HG02642 (cell line): Measurements from ENCODE around the gene STK33.

Source experiments
- ATAC-seq: cut with Tn5 transposase; IDR thresholded peaks from one replicate; pipeline ENCODE4 v1.9.1; 2021; ENCODE audit warnings: mild to moderate bottlenecking; ENCODE audit not compliant: unreplicated experiment, poor library complexity

The STK33 gene

DNA sequence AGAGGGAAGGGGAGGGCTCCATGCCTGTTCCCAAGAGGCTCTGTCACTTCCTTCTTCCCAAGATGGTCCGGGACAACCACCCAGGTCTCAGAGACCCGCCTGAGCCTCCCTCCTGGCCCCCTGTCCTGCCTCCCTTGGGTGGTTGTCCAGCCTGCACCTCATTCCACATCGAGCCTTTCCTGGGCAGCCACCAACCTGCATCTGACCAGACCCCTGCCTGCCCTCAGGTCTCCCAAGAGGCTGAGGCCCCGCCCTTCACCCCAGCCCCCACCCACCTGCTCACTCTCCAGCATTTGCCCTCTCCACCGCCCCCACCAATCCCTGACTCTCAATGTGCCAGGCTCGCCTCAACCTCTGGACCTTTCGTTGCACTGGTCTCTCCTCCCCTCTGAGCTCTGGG lies 232.8 kb downstream of the STK33 start:
- ATAC-seq: no peak

DNA sequence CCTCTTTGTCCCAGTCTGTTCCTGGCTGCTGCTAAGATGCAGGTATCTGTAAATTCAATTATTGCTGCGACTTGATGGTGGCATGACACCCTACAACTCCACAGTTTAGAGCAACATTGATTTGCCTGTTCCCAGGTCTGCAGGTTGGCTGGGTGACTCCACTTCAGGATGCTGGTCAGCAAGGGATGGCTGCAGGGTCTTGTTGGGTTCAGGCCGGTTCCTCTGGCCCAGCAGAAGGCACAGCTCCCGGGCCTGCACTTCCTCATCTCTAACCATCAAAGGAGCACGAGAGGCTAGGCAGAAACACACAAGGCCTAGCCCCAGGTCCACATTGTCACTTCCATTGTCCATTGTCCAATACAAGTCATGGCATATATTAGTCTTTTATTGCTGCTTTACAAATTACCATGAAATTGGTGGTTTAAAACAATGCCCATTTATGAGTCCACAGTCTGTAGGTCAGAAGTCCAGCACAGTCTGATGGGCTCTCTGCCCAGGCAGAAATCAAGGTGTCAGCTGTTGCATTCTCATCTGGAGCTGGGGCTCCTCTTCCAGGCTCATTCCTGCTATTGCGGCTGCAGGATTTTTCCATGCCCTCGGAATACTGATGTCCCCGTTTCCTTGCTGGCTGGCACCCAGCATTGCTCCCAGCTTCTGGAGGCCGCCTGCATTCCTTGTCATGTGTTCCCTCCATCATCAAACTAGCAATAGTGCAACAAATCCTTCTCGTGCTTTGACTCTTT lies 233.8 kb downstream of the STK33 start:
- no peak for ATAC-seq

DNA sequence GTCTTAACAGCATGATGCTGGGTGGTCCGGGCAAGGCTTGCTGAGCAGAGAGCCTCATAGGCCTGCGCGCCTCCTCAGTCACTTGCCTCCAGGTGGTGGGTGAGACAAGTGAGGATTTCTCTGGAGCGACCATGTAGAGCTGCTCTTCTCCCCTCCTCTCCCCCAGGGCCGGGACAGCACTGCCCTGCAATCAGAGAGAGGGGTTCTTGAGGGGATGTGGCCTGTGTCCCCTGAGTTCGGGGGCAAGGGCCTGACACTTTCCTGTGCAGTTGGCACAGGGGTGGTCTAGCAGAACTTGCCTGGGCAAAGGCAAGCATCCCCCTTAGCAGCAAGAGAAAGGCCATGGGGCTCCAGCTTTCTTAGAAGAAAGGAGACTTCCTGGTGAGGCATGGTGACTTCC lies 234.5 kb downstream of the STK33 start:
- no peak for ATAC-seq

DNA sequence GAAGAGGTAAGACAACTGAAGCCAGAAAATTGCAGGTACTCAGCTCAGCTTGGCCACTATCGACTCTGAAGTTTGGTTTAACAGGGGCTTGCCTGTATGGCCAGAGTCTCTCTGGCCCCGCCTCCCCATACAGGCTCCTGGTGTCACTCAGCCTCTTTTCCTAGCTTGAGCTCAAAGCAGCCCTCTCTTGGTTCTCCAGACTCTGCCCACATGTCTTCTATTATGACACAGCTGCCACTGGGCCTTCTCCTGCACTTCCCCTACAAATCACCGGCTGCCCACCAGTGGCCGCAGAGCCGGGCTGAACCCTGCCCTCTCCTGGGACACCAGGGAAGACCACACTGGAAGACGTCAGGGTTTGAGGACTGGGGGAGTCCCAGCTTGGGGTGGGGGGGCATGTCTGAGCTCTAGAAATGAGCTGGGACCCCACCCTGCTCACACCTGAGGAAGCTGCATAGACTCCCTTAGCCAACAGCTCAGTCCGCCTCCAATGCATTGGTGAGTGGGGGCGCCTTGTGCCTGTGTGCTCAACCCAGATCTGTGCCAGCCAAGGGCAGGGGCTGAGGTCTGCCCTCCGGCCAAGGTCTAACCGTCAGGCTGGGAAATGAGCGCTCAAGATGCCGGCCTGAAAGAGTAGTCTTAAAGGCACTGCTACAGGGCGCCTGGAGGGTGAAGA lies 236.0 kb downstream of the STK33 start:
- ATAC-seq: no peak

DNA sequence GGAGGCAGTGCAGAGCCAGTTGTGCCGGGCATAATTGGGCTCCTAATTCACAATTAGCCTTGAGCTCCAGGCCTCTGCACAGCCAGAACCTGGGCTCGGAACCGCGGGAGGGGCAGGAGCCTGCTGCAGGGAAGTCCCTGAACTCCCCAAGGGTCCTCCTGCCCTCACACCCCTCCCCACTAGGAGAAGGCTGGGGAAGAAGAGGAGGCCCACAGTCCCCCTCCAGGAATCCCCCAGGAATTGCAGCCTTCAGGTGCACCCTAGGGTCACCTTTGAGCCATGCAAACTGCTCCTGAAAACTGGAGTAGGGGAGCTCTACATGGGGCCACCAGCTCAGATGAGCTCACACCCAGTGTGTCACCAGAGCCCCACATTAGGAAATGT lies 236.5 kb downstream of the STK33 start:
- ATAC-seq: no peak

DNA sequence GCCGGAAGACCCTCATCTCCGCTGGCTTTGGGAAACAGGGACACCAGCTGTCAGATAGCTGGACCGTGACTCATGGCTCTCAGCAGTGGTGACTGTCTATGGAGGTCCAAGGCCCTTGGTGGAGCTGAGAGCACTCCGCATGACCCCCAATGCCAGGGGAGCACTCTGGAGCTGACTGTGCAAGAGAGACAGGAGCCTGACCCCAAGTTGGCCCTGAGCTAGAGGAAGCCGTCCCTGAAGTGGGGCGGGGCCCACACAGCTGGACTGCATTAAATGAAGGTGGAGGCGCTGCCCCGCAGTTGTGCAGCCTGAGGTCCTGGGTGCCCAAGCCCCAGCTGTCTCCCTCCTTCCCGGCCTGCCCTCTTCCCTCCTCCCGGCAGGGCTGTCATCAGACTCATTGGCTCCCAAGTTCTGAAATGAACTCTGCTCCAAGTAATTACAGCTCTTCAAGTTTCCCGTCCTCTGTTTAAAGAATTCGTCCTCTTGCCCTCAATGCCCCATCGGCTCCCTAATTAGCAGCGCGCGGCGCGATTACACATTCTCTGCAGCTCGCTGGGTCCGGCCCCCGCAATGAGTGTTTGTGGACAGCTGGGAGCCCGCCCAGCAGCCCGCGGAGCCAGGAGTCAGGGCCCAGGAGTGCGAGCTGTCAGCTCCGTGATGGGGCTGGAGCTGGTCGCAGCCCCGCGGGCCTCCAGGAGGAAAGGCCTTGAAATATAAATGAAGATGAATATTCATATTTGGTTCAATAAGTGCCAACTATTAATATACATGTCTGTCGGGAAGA lies 237.1 kb downstream of the STK33 start:
- ATAC-seq: no peak

DNA sequence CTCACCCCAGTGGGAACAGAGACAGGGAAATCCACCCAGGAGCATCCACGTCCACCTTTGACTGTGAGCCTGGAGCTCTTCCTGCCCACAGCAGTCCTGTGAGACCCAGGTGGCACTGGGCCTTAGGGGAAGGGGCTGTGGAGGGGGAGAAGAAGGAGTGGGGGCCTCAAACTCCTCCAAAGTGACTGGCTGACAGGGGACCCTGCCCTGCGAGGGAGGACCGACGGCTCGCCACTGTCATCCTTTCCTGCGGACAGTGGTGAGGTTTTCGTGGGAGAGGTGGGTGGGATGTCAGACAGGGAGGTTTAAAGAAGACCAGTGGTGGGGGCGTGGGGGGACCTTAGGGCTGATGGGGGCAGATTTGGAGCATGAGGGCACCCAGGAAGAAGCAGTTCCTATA lies 237.8 kb downstream of the STK33 start:
- no peak for ATAC-seq

DNA sequence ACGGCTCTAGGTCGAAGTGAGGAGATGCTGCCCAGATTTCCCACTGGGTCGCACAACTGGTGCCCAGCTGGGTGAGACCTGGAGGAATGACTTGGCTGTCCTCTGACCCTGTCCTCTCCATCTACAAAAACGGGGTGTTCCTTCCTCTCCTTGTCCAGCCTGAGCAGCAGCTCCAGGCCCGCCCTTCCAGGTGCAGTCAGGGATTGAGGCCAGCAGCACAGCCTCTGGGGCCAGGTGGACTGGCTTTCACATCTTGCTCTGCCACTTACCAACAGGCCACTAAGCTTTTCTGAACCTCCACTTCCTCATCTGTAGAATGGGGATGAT lies 238.6 kb downstream of the STK33 start:
- no peak for ATAC-seq

DNA sequence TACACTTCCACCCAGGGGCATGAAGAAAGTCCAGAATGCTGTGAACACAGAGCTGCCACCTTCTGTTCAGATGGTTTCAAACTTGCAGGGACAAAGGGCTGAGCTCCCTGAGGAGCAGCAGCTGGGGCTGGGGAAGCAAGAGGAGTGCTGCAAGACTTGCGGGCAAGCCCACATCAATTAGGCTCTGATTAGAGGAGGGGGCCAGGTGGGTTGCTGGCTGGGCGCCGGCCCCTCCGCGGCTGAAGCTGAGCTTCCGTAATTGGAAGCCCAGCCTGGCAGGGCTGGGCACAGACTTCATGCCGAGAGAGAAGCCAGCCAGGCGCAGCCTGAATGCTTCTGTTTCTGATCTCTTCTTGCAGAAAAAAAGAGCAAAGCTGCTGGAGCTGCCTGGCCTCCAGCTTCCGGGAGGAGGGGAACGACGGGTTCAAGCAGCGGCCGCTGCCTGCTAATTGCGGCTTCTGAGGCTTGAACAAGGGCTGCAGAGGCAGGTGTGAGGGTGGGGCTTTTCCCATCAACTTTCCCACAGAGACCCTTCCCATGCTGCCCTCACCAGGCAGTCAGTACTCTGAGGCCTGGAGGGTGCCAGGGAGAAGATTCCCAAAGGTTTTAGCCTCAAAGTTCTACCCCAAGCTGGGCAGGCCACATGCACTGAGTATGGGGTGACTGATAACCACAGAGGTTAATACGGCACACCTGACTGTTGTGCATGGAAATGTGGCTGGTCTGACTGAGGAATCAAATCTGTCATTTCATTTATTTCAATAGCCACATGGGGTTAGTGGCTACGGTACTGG lies 239.2 kb downstream of the STK33 start:
- ATAC-seq: no peak

DNA sequence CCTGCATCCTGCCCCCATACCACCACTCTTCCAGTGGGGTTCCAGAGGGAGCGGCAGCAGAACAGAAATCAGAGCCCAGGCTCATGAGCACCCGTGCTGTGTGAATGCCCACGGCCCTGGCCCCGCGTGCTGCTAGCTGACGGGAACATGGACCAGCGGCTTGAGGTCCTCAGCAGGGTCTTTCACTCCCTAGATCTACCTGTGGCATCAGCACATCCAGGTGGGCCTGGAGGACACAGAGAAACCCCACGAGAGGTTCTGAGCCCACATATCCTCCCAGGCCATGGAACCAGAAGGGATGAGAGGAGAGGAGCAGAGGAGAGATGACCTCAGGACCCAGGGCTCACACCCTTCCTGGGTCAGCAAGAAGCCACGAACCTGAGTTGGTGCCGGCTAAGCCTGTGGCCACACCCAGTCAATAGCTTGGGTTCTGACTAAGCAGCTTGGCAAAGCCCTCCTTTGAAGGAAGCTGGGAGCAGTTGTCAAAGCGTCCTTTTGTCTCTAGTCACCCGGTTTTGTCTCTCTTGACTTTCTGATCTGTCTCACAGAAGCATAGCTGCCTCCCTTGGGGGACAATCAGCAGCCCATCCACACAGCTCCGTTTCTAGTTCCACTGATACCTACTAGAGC lies 241.0 kb downstream of the STK33 start:
- no peak for ATAC-seq

DNA sequence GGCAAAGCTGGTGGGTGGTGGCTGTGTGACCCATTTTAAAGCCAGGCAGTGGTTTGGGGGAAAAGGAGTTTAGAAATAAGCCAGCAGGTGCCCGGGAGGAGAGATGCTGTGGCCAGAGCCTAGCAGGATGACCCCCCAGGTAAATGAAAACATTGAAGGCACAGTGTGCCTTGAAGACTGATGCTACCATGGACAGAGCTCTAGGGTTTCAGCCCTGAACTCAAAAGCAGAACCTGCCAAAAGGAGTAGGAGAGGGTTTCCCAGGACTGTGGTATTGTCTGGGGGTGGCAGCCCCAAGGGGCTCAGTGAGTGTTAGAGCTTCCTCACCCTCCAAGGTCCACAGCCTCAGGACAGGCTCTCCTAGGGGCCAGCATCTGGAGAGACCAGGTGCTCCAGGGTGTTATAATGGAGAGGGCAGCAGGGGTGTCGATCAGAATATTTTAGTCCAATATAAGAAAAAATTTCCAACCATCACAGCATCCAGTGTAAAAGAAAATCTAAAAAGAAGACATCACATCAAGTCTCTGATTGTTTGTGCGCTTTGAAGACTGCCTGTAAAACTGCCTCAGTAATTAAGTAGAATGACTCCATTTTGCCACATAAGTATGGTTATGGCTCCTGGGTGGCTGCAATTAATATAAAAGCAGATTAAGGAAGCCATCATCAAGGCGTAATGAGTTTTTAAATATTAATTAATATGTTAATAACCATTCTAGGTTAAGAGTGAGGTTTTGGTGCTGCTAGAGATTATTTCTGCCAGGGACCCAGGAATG lies 241.7 kb downstream of the STK33 start:
- ATAC-seq: no peak

DNA sequence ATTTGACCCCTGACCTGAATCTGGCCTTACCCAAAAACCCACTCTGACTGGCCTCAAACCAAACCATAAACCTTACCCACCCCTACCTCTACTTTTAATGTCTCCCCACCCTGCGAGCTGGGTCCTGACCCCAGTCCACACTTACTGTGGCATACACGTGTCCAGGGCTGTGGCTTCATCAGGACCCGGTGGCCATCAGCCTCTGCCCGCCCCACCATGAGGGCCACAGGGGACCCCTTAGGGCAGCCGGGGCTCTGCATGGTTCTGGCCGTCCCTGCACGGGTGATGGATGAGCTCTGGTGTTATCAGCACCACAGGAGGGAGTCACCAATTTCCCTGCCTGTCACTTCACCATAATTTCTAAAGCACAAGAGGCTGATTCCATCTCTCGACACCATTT lies 242.8 kb downstream of the STK33 start:
- no peak for ATAC-seq

DNA sequence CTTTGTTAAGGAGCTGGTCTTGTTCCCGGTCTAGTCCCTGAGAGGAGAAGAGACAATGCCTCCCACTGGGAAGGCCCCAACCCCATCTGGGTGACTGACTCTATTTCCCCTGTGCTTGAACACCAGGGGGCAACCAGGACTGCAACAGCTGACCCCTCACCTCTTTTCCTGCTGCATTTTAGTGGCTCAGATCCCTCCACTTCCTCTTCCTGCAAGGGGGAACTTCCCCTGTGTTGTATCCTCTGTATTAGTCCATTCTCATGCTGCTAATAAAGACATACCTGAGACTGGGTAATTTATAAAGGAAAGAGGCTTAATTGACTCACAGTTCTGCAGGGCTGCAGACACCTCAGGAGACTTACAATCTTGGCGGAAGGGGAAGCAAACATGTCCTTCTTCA lies 246.1 kb downstream of the STK33 start:
- ATAC-seq: no peak

DNA sequence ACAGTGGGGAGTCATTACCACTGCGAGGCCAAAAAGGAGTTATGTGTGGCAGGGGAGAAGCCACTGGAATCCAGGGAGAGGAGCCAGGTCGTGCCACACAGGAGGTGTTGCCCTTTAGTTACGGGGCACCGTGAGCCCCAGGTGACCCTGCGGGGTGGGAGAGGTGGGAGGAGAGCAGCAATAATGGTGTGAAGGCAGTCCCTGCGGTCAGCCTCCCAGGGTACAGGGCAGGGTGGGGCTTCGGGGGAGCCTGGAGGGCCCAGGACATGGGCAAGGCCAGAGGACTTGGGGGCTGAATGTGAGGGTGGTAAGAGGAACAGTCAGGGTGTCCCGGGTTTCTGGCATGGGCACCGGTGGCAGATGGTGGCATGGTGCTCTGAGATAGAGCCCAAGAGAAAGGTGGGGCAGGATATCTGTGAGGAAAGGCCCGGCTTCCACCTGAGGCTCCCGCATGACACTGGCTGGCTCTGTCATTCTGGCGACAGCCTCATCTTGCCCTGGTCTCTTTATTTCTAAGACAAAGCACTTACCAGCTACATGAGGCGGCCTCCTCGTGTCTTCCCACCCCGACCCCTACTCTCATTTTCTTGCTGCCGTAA lies 247.8 kb downstream of the STK33 start:
- ATAC-seq: no peak

DNA sequence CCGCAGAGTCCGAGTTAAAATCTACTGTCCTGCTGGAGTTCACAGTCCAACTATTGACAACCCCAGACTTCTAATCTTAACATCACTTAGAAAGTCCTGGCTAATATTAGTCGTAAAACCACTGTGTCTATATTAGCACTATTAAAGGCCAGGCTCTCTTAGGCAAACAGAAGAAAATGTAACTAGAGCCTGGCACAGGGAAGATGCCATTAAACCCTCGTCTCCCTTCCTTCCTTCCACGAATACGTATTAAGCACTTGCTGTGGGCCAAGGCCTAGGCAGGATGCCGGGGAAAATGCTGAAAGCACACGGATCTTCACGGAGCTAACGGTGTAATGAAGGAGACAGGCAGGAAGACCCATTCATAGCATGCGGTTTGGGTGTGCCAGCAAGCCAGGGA lies 248.8 kb downstream of the STK33 start:
- no peak for ATAC-seq

DNA sequence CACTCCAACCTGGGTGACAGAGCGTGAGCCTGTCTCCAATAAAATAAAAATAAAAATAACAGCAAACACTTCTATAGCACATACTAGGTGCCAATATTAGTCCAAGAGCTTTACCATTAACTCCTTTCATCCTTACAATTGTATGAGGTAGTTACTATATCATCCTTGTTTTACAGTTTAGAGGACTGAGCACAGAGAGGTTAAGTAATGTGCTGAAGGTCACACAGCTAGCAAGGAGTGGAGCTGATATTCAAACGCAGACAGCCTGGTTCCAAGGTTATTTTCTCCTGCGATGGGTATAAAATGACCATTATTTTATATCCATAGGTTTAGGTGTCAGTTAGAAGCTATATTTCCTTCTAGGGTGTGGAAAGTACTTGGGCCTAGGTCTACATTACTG lies 249.7 kb downstream of the STK33 start:
- no peak for ATAC-seq

DNA sequence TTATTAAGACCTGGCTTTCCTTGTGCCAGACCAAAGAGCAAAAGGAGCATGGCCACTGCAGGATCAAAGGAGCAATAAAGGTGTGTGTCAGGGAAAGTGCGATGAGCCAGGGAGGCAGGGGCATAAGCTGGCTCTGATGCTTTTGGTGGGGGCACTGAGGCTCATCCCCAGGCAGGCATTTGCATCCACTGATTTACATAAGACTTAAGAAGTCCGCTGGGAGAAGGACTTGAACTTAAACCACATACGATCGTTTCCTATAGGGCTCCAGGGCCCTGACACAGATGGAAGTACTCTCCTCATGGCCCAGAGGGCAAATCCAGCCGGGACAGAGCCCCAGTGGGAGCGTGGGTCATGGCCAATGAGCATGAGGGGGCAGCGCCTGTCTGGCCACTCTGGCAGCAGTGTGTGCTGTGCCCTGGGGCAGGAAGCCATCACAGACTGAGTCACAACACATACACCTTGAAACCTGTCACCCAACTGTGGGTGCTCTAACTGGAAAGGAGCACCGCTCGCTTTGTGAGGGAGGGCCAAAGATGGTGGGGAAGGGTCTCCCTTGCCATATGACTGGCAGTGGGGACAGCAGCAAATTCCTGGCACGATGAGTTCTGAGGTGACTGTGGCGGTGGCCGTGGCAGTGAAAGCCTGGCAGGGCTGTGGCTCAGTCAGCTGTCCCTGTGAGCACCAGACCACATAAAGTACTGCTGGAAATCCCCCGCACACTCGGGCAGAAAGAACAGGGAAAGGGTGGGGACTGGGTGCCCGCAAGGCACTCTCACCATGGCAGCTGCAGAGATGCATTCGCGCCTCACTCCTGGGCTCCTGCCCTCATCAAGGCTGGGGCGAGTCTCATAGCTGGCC lies 251.0 kb downstream of the STK33 start:
- ATAC-seq: peak; percentile 88

DNA sequence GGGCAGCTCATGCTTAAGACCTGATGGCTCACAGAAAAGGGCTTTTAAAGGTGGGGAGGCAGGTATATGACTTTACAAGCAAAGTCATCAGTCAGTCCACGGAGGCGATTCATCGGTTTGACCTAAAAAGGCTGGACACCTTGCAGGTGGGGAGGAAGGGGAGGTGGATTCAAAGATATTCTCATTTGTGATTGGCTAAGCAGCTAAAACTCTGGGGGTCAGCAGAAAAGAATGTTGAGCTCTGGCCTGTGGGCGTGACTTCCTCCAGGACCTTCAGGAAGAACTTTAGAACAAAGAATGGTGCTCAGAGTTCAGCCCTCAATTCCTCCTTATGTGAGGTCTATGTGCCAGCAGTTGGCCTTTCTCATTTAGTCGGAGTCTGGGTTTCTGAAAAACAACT lies 252.0 kb downstream of the STK33 start:
- ATAC-seq: no peak
